CD8-positive, alpha-beta memory T cell (primary cell): Measurements from ENCODE around the gene AFDN. TPM values are rescaled to one million over a fixed set of nuclear protein-coding genes. Genes with fewer than 3 reads are reported as not detected.

Experiments
- CTCF ChIA-PET: fragments of 350-600 bp; sonication (Branson Sonifier 250); formaldehyde crosslinking; loops from one replicate; lab custom pipeline; 2021; ENCODE audit warnings: antibody characterized with exemption; lab: Charles Lee
- POLR2A ChIA-PET: fragments of 350-600 bp; sonication (Branson Sonifier 250); formaldehyde crosslinking; loops from one replicate; lab custom pipeline; 2021; ENCODE audit warnings: antibody characterized with exemption; lab: Charles Lee
- DNase-seq, 5 donors: peaks; one replicate each; pipeline versions ENCODE4 v3.0.0 to v3.0.0-alpha.2; 2020 to 2022; ENCODE audit warnings: mixed read lengths in 1 of 5
- H3K27ac ChIP-seq: one replicate; pipeline ENCODE4 v1.7.0; 2013; ENCODE audit warnings: low read depth, mild to moderate bottlenecking, low read length, moderate library complexity
- H3K27me3 ChIP-seq: 2 replicates; pipeline ENCODE4 v1.7.0; 2013; ENCODE audit warnings: low read length, mild to moderate bottlenecking; ENCODE audit not compliant: insufficient read depth, poor library complexity, severe bottlenecking
- H3K36me3 ChIP-seq: 2 replicates; pipeline ENCODE4 v1.7.0; 2013; ENCODE audit warnings: mild to moderate bottlenecking, low read length, moderate library complexity; ENCODE audit not compliant: insufficient read depth
- H3K4me1 ChIP-seq: 2 replicates; pipeline ENCODE4 v1.7.0; 2013; ENCODE audit warnings: mild to moderate bottlenecking, low read length, moderate library complexity; ENCODE audit not compliant: insufficient read depth
- H3K4me3 ChIP-seq: 2 replicates; pipeline ENCODE4 v1.7.0; 2013; ENCODE audit warnings: mild to moderate bottlenecking, low read length
- H3K9me3 ChIP-seq: 2 replicates; pipeline ENCODE4 v1.7.0; 2013; ENCODE audit warnings: mild to moderate bottlenecking, low read length
- H3K27ac Mint-ChIP-seq, 8 donors: one replicate each; pipeline ENCODE4 v1.8.0; 2020 to 2021; ENCODE audit warnings: mixed read lengths in 8 of 8, mild to moderate bottlenecking in 6 of 8, inconsistent platforms in 3 of 8, moderate library complexity in 3 of 8
- H3K27me3 Mint-ChIP-seq, 2 donors: one replicate each; pipeline ENCODE4 v1.8.0; 2020 to 2021; ENCODE audit warnings: mixed read lengths in 2 of 2, mild to moderate bottlenecking in 1 of 2, moderate library complexity in 1 of 2
- H3K36me3 Mint-ChIP-seq, 3 donors: one replicate each; pipeline ENCODE4 v1.8.0; 2020 to 2021; ENCODE audit warnings: mixed read lengths in 3 of 3, inconsistent platforms in 1 of 3, mild to moderate bottlenecking in 1 of 3
- H3K4me1 Mint-ChIP-seq, 3 donors: one replicate each; pipeline ENCODE4 v1.8.0; 2020 to 2021; ENCODE audit warnings: mixed read lengths in 3 of 3, inconsistent platforms in 1 of 3, mild to moderate bottlenecking in 1 of 3
- H3K4me3 Mint-ChIP-seq, 7 donors: one replicate each; pipeline ENCODE4 v1.8.0; 2020 to 2021; ENCODE audit warnings: mixed read lengths in 7 of 7, mild to moderate bottlenecking in 6 of 7, moderate library complexity in 4 of 7, inconsistent platforms in 2 of 7
- H3K9me3 Mint-ChIP-seq, 5 donors: one replicate each; pipeline ENCODE4 v1.8.0; 2020 to 2022; ENCODE audit warnings: mixed read lengths in 5 of 5, mild to moderate bottlenecking in 3 of 5, moderate library complexity in 2 of 5, inconsistent platforms in 1 of 5
- polyA plus RNA-seq: library from polyadenylated mRNA; unstranded; fragments of 300-500 nt; fragmentation: Illumina TruSeq; gene quantifications from one replicate; pipeline ENCODE4 v1.2.3, GENCODE V29; 2021
- total RNA-seq, 2 experiments: library from RNA; stranded (reverse); gene quantifications; one replicate each; pipeline ENCODE4 v1.2.3, GENCODE V29; 2021

Gene AFDN
- total and polyA plus RNA-seq, 3 experiments from 2014 or later = 3.5 to 21.3 (median 19.0) TPM

- CTCF ChIA-PET = no interaction called here
- DNase-seq = no peak
- H3K27ac Mint-ChIP-seq = no peak overlapping the region
- peaks cover 0 to 9% (median 1%) of the 10 kb centered on the region in 3 donors for H3K36me3 Mint-ChIP-seq
- POLR2A ChIA-PET = no interaction called here
- H3K4me3 Mint-ChIP-seq = no peak overlapping the region
- no peaks in the 10 kb centered on the region for H3K36me3 ChIP-seq
- no peak overlapping the region for H3K4me3 ChIP-seq
- no peaks in the 10 kb centered on the region for H3K4me1 ChIP-seq
- H3K27ac ChIP-seq = no peak overlapping the region
- no peaks in the 10 kb centered on the region for H3K27me3 ChIP-seq
- H3K9me3 ChIP-seq = no peaks in the 10 kb centered on the region
- peaks cover 0 to 2% of the 10 kb centered on the region in 2 donors for H3K27me3 Mint-ChIP-seq
- no peaks in the 10 kb centered on the region for H3K4me1 Mint-ChIP-seq
- H3K9me3 Mint-ChIP-seq = no peaks in the 10 kb centered on the region
Measured at GRCh38 chr6:167910007-167910406, 83.3 kb downstream of the AFDN start.

GRCh38 chr6:167910652-167911051, 83.9 kb downstream of the AFDN start:
- Mint-ChIP-seq H3K27me3 (peaks cover 0 to 2% of the 10 kb centered on the region in 2 donors), H3K9me3 (no peaks in the 10 kb centered on the region), H3K36me3 (peaks cover 0 to 9% (median 0%) of the 10 kb centered on the region in 3 donors), H3K4me1 (no peaks in the 10 kb centered on the region), H3K4me3 (no peak overlapping the region), H3K27ac (no peak overlapping the region)
- CTCF ChIA-PET = no interaction called here
- Histone ChIP-seq H3K9me3 (no peaks in the 10 kb centered on the region), H3K4me1 (no peaks in the 10 kb centered on the region), H3K27me3 (no peaks in the 10 kb centered on the region), H3K36me3 (no peaks in the 10 kb centered on the region), H3K4me3 (no peak overlapping the region), H3K27ac (no peak overlapping the region)
- DNase-seq = no peak
- POLR2A ChIA-PET = no interaction called here

GRCh38 chr6:167912494-167912893, 85.8 kb downstream of the AFDN start:
- no peak overlapping the region for H3K4me3 Mint-ChIP-seq
- H3K4me3 ChIP-seq = no peak overlapping the region
- no peak overlapping the region for H3K27ac ChIP-seq
- H3K27me3 Mint-ChIP-seq = peaks cover 0 to 2% of the 10 kb centered on the region in 2 donors
- POLR2A ChIA-PET = no interaction called here
- H3K36me3 ChIP-seq = no peaks in the 10 kb centered on the region
- no peak overlapping the region for H3K27ac Mint-ChIP-seq
- no peaks in the 10 kb centered on the region for H3K9me3 Mint-ChIP-seq
- H3K4me1 ChIP-seq = no peaks in the 10 kb centered on the region
- H3K9me3 ChIP-seq = no peaks in the 10 kb centered on the region
- CTCF ChIA-PET = no interaction called here
- DNase-seq = no peak
- H3K4me1 Mint-ChIP-seq = no peaks in the 10 kb centered on the region
- peaks cover 0 to 10% (median 0%) of the 10 kb centered on the region in 3 donors for H3K36me3 Mint-ChIP-seq
- no peaks in the 10 kb centered on the region for H3K27me3 ChIP-seq

GRCh38 chr6:167913699-167914098, 87.0 kb downstream of the AFDN start:
- Histone ChIP-seq H3K27me3 (no peaks in the 10 kb centered on the region), H3K36me3 (no peaks in the 10 kb centered on the region), H3K9me3 (no peaks in the 10 kb centered on the region), H3K4me3 (no peak overlapping the region), H3K4me1 (no peaks in the 10 kb centered on the region), H3K27ac (no peak overlapping the region)
- no peak for DNase-seq
- Mint-ChIP-seq H3K9me3 (no peaks in the 10 kb centered on the region), H3K4me3 (no peak overlapping the region), H3K27me3 (peaks cover 0 to 4% of the 10 kb centered on the region in 2 donors), H3K36me3 (peaks cover 0 to 14% (median 0%) of the 10 kb centered on the region in 3 donors), H3K27ac (no peak overlapping the region), H3K4me1 (no peaks in the 10 kb centered on the region)
- POLR2A ChIA-PET = no interaction called here
- CTCF ChIA-PET = no interaction called here

- no peak for DNase-seq
- Mint-ChIP-seq H3K36me3 (peaks cover 0 to 21% (median 0%) of the 10 kb centered on the region in 3 donors), H3K27ac (no peak overlapping the region), H3K9me3 (no peaks in the 10 kb centered on the region), H3K4me1 (no peaks in the 10 kb centered on the region), H3K4me3 (no peak overlapping the region), H3K27me3 (peaks cover 0 to 4% of the 10 kb centered on the region in 2 donors)
- Histone ChIP-seq H3K9me3 (no peaks in the 10 kb centered on the region), H3K27ac (no peak overlapping the region), H3K4me1 (no peaks in the 10 kb centered on the region), H3K27me3 (no peaks in the 10 kb centered on the region), H3K36me3 (no peaks in the 10 kb centered on the region), H3K4me3 (no peak overlapping the region)
- CTCF ChIA-PET = no interaction called here
- POLR2A ChIA-PET = no interaction called here
Measured at GRCh38 chr6:167915139-167915538, 88.4 kb downstream of the AFDN start.

- ChIA-PET CTCF (no interaction called here), POLR2A (no interaction called here)
- Mint-ChIP-seq H3K4me3 (no peak overlapping the region), H3K4me1 (no peaks in the 10 kb centered on the region), H3K27ac (no peak overlapping the region), H3K27me3 (peaks cover 0 to 4% of the 10 kb centered on the region in 2 donors), H3K36me3 (peaks cover 0 to 19% (median 0%) of the 10 kb centered on the region in 3 donors), H3K9me3 (no peaks in the 10 kb centered on the region)
- Histone ChIP-seq H3K4me3 (no peak overlapping the region), H3K27ac (no peak overlapping the region), H3K27me3 (no peaks in the 10 kb centered on the region), H3K9me3 (no peaks in the 10 kb centered on the region), H3K4me1 (no peaks in the 10 kb centered on the region), H3K36me3 (no peaks in the 10 kb centered on the region)
- DNase-seq = no peak
Measured at GRCh38 chr6:167917551-167918154, 90.9 kb downstream of the AFDN start.

GRCh38 chr6:167918548-167919278, 92.0 kb downstream of the AFDN start:
- H3K4me3 Mint-ChIP-seq = no peak overlapping the region
- H3K27ac Mint-ChIP-seq = no peak overlapping the region
- CTCF ChIA-PET = no interaction called here
- no peak overlapping the region for H3K4me3 ChIP-seq
- POLR2A ChIA-PET = no interaction called here
- H3K4me1 ChIP-seq = no peaks in the 10 kb centered on the region
- DNase-seq = no peak
- no peaks in the 10 kb centered on the region for H3K36me3 ChIP-seq
- H3K9me3 ChIP-seq = no peaks in the 10 kb centered on the region
- no peaks in the 10 kb centered on the region for H3K27me3 ChIP-seq
- no peaks in the 10 kb centered on the region for H3K4me1 Mint-ChIP-seq
- no peaks in the 10 kb centered on the region for H3K9me3 Mint-ChIP-seq
- H3K27me3 Mint-ChIP-seq = peaks cover 0 to 1% of the 10 kb centered on the region in 2 donors
- no peak overlapping the region for H3K27ac ChIP-seq
- H3K36me3 Mint-ChIP-seq = peaks cover 0 to 19% (median 0%) of the 10 kb centered on the region in 3 donors

GRCh38 chr6:167919349-167919748, 92.6 kb downstream of the AFDN start:
- Histone ChIP-seq H3K27me3 (no peaks in the 10 kb centered on the region), H3K27ac (no peak overlapping the region), H3K4me3 (no peak overlapping the region), H3K9me3 (no peaks in the 10 kb centered on the region), H3K36me3 (no peaks in the 10 kb centered on the region), H3K4me1 (no peaks in the 10 kb centered on the region)
- H3K27ac Mint-ChIP-seq = no peak overlapping the region
- H3K27me3 Mint-ChIP-seq = peaks cover 0 to 1% of the 10 kb centered on the region in 2 donors
- ChIA-PET CTCF (no interaction called here), POLR2A (no interaction called here)
- H3K4me3 Mint-ChIP-seq = no peak overlapping the region
- H3K36me3 Mint-ChIP-seq = peaks cover 0 to 17% (median 0%) of the 10 kb centered on the region in 3 donors
- no peaks in the 10 kb centered on the region for H3K4me1 Mint-ChIP-seq
- no peak for DNase-seq
- H3K9me3 Mint-ChIP-seq = no peaks in the 10 kb centered on the region
